ENCODE data around the gene ORC6.

- TF ChIP-seq POLR2A (IDR thresholded peaks at IDR 0.05) (no peak), CTCF (IDR thresholded peaks at IDR 0.05) (no peak)
Measured at GRCh38 chr16:46721885-46722284, 32.4 kb downstream of the ORC6 start.

All from esophagus squamous epithelium (tissue), 4 donors.